NCI-H82 treated with DMSO at 0.1 percent for 48 hours (cell line): Measurements from ENCODE around the gene DGKQ.

Source experiments
- DNase-seq: peaks from one replicate; lab custom pipeline; 2025; ENCODE audit not compliant: unreplicated experiment; lab: John Stamatoyannopoulos, UW

The DGKQ gene

GRCh38 chr4:973431-974397, at the start of gene DGKQ:
Gene DGKQ, minus strand, starts transcription at chr4:973569. Its CDS starts 87 bp downstream, at chr4:973482.
- DNase-seq = no peak

- DNase-seq = no peak
These were observed 49.3 kb upstream of the DGKQ start for GRCh38 chr4:1022739-1023066.

- no peak for DNase-seq
These were observed 48.8 kb upstream of the DGKQ start for GRCh38 chr4:1022051-1022738.

GRCh38 chr4:1021386-1022050, 48.1 kb upstream of the DGKQ start:
- no peak for DNase-seq

- no peak for DNase-seq
These were observed 46.5 kb upstream of the DGKQ start for GRCh38 chr4:1019729-1020470.

- DNase-seq = no peak
These were observed 46.0 kb upstream of the DGKQ start for GRCh38 chr4:1019320-1019719.

- no peak for DNase-seq
These were observed 45.0 kb upstream of the DGKQ start for GRCh38 chr4:1018147-1019020.

GRCh38 chr4:1017706-1018105, 44.3 kb upstream of the DGKQ start:
- DNase-seq = no peak

GRCh38 chr4:1017211-1017610, 43.8 kb upstream of the DGKQ start:
- DNase-seq = no peak

GRCh38 chr4:1015746-1016145, 42.4 kb upstream of the DGKQ start:
- DNase-seq = no peak

- no peak for DNase-seq
These were observed 41.8 kb upstream of the DGKQ start for GRCh38 chr4:1015179-1015578.

- DNase-seq = no peak
These were observed 41.2 kb upstream of the DGKQ start for GRCh38 chr4:1014291-1015167.

- no peak for DNase-seq
These were observed 40.1 kb upstream of the DGKQ start for GRCh38 chr4:1013225-1014073.

GRCh38 chr4:1012034-1012739, 38.8 kb upstream of the DGKQ start:
- no peak for DNase-seq

- DNase-seq = no peak
These were observed 38.3 kb upstream of the DGKQ start for GRCh38 chr4:1011666-1012033.

GRCh38 chr4:1011022-1011665, 37.8 kb upstream of the DGKQ start, which contains the start of gene FGFRL1:
Gene FGFRL1, plus strand, starts transcription at chr4:1011626. Its CDS starts 860 bp downstream, at chr4:1012486.
- peak; percentile 11 for DNase-seq

- DNase-seq = no peak
These were observed 37.1 kb upstream of the DGKQ start for GRCh38 chr4:1010395-1011021.
